Thyroid gland (tissue), 4 donors: ENCODE results near the gene STIM1. TPM values are rescaled to one million over a fixed set of nuclear protein-coding genes. Genes with fewer than 3 reads are reported as not detected.
"Not testable (repeated sequence)": the region's sequence is repeated elsewhere in the genome, so short reads cannot be mapped to it uniquely, and the experiment has no call there.

Source experiments
- DNase-seq, 2 donors: peaks; one replicate each; pipeline ENCODE4 v3.0.0-alpha.2; 2019
- H3K27ac ChIP-seq, 3 donors: fragments of 200-600 bp; sonication (generic); 1 replicate in 2 of 3; 2 replicates in 1 of 3; pipeline ENCODE4 v1.5.1; 2016 to 2019; ENCODE audit warnings: mild to moderate bottlenecking in 1 of 3, moderate library complexity in 1 of 3
- H3K27me3 ChIP-seq: fragments of 200-600 bp; sonication (generic); one replicate; pipeline ENCODE4 v1.5.1; 2019
- H3K36me3 ChIP-seq, 2 donors: fragments of 200-600 bp; sonication (generic); one replicate each; pipeline ENCODE4 v1.5.1; 2016 to 2019
- H3K4me1 ChIP-seq, 2 donors: fragments of 200-600 bp; sonication (generic); one replicate each; pipeline ENCODE4 v1.5.1; 2017 to 2019
- H3K4me3 ChIP-seq, 3 donors: fragments of 200-600 bp; sonication (generic); replicated peaks in 1 of 3; 1 replicate in 2 of 3; 2 replicates in 1 of 3; pipeline ENCODE4 v1.5.1; 2016; ENCODE audit warnings: mild to moderate bottlenecking in 1 of 3
- H3K9me3 ChIP-seq: fragments of 200-600 bp; sonication (generic); one replicate; pipeline ENCODE4 v1.5.1; 2017
- CTCF ChIP-seq, 6 experiments: fragments of 200-600 bp in 3 of 6; fragments of 450-650 bp in 3 of 6; sonication (generic) in 3 of 6; IDR thresholded peaks; one replicate each; pipeline ENCODE4 v1.5.1; 2016 to 2019; ENCODE audit warnings: antibody characterized with exemption in 6 of 6, mild to moderate bottlenecking in 2 of 6, inconsistent platforms in 1 of 6, moderate library complexity in 1 of 6
- POLR2A ChIP-seq, 2 donors: fragments of 450-650 bp; IDR thresholded peaks; one replicate each; pipeline ENCODE4 v1.6.1; 2017; ENCODE audit warnings: antibody characterized with exemption in 2 of 2, mild to moderate bottlenecking in 2 of 2, moderate library complexity in 1 of 2
- WGBS, 2 donors: methylation state at CpG; one replicate each; pipeline ENCODE4 v1.1.5; 2017; 5-methylcytosine and 5-hydroxymethylcytosine counted together
- intact Hi-C: fragments of 100-400 bp; cut with DNase I; formaldehyde crosslinking; loops from one replicate; pipeline ENCODE4 v1.15.1; 2023
- total RNA-seq, 4 donors: library from RNA; depleted of rRNA; stranded (reverse); fragments of >200 nt; gene quantifications; one replicate each; pipeline ENCODE4 v1.2.3, GENCODE V29; 2016

The STIM1 gene
- total RNA-seq, 4 donors from 2014 or later = 54.3 to 89.2 (median 71.0) TPM

DNA sequence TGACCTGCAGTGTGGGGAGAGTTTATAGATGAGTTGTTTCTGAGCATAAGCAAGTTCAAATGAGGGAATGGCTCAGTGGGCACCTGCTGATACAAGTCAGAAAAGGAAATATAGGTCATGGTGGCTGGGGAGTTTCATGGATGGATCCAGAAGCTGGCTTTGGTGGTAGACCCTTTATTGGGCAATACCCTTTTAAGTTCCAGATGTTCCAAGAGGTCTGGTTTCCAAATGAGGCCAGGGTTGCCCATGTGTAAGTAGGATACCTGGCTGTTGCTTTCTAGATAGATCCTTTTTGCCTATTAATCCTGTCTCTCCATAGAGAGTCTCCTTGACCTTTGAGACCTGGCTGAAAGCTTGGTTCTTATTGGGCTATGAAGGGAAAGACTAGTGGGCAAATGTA, 2.2 kb downstream of the STIM1 start:
- H3K36me3 ChIP-seq = no peaks in the 10 kb centered on the region
- peak overlapping the region; percentile 18 to 95 (median 95) for H3K27ac ChIP-seq
- peaks cover 60 to 64% of the 10 kb centered on the region in 2 donors for H3K4me1 ChIP-seq
- no peak for DNase-seq
- no peaks in the 10 kb centered on the region for H3K27me3 ChIP-seq
- H3K4me3 ChIP-seq = peak overlapping the region in 1 of 3 donors; percentile 11
- no peaks in the 10 kb centered on the region for H3K9me3 ChIP-seq
- intact Hi-C loops = loop anchor here (5.0 kb wide), 1 partner anchor 90 kb away; no protein-coding TSS in a partner anchor
- TF ChIP-seq POLR2A (IDR thresholded peaks at IDR 0.05) (peak in 1 of 2 donors; percentile 20), CTCF (IDR thresholded peaks at IDR 0.05) (no peak)

GRCh38 chr11:3859373-3859881, 4.0 kb downstream of the STIM1 start:
- DNase-seq = peak; percentile 50 to 57
- no peaks in the 10 kb centered on the region for H3K27me3 ChIP-seq
- peaks cover 59 to 66% of the 10 kb centered on the region in 2 donors for H3K4me1 ChIP-seq
- WGBS, 2 donors = 55% methylated on average over 4 of the region's 4 CpGs
- intact Hi-C loops = loop anchor here (5.0 kb wide), 1 partner anchor 88 kb away; no protein-coding TSS in a partner anchor
- H3K36me3 ChIP-seq = no peaks in the 10 kb centered on the region
- H3K27ac ChIP-seq = peak overlapping the region; percentile 64 to 95 (median 95)
- peak overlapping the region in 1 of 3 donors; percentile 4 for H3K4me3 ChIP-seq
- no peaks in the 10 kb centered on the region for H3K9me3 ChIP-seq
- peak in 1 of 2 donors; percentile 21 for TF ChIP-seq POLR2A (IDR thresholded peaks at IDR 0.05)
- no peak for TF ChIP-seq CTCF (IDR thresholded peaks at IDR 0.05)

DNA sequence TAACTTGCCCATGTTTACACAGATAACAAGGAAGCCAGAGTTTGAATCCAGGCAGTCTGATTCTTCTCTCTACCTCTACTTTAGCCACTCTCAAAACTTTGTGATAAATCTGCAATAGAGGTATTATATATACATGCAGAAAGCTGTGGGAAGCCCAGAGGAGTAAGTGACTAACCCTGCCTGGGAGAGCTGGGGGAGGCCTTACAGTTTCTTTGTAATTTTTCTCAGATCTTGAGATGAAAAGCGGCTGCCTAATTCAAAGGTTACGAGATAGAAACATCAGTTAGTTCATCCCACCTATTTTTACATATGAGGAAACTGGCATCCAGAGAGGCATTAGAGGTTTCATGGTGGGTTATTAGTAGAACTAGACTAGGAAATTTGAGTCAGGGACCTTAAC, 4.9 kb downstream of the STIM1 start:
- Histone ChIP-seq H3K27ac (peak overlapping the region; percentile 31 to 95 (median 45)), H3K4me3 (no peak overlapping the region)
- intact Hi-C loops = no loop called here

GRCh38 chr11:3860898-3861393, 5.5 kb downstream of the STIM1 start:
- DNase-seq, H3K9me3 ChIP-seq, H3K36me3 ChIP-seq, H3K4me3 ChIP-seq, H3K27me3 ChIP-seq, intact Hi-C loops: not testable (repeated sequence)
- WGBS, 2 donors = 77 to 78% methylated on average over 4 of the region's 4 CpGs
- peak overlapping the region; percentile 15 to 45 (median 31) for H3K27ac ChIP-seq
- H3K4me1 ChIP-seq = peaks cover 68 to 78% of the 10 kb centered on the region in 2 donors

More for the DNA sequence above, 4.9 kb downstream of the STIM1 start:
- Histone ChIP-seq H3K36me3 (no peaks in the 10 kb centered on the region), H3K4me1 (peaks cover 66 to 72% of the 10 kb centered on the region in 2 donors), H3K27me3 (no peaks in the 10 kb centered on the region), H3K9me3 (no peaks in the 10 kb centered on the region)
- DNase-seq = no peak
- TF ChIP-seq POLR2A (IDR thresholded peaks at IDR 0.05) = no peak
- no peak for TF ChIP-seq CTCF (IDR thresholded peaks at IDR 0.05)
- WGBS, 2 donors = 94 to 98% methylated on average over 2 of the region's 2 CpGs

GRCh38 chr11:3861683-3862082, 6.2 kb downstream of the STIM1 start:
- TF ChIP-seq POLR2A (IDR thresholded peaks at IDR 0.05) (no peak), CTCF (IDR thresholded peaks at IDR 0.05) (no peak)
- Histone ChIP-seq H3K27me3 (no peaks in the 10 kb centered on the region), H3K27ac (peak overlapping the region in 2 of 3 donors; percentile 15 to 66), H3K4me3 (no peak overlapping the region), H3K4me1 (peaks cover 64 to 85% of the 10 kb centered on the region in 2 donors), H3K36me3 (no peaks in the 10 kb centered on the region), H3K9me3 (no peaks in the 10 kb centered on the region)
- DNase-seq = no peak
- 20 to 35% methylated on average over 1 of the region's 1 CpG for WGBS, 2 donors
- intact Hi-C loops = no loop called here
